HG03196 (cell line): ENCODE results near the gene OR4S1.
"Not testable (repeated sequence)": the region's sequence is repeated elsewhere in the genome, so short reads cannot be mapped to it uniquely, and the experiment has no call there.

Experiments used
- ATAC-seq: cut with Tn5 transposase; IDR thresholded peaks from one replicate; pipeline ENCODE4 v1.9.1; 2021; ENCODE audit not compliant: unreplicated experiment

OR4S1 gene, protein sequence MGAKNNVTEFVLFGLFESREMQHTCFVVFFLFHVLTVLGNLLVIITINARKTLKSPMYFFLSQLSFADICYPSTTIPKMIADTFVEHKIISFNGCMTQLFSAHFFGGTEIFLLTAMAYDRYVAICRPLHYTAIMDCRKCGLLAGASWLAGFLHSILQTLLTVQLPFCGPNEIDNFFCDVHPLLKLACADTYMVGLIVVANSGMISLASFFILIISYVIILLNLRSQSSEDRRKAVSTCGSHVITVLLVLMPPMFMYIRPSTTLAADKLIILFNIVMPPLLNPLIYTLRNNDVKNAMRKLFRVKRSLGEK

GRCh38 chr11:48305923-48306322 lies at the start of gene OR4S1:
Gene OR4S1, plus strand, starts transcription at chr11:48306223. Its CDS starts 0 bp downstream, at chr11:48306223.
- no peak for ATAC-seq

GRCh38 chr11:48261600-48261999 lies 44.4 kb upstream of the OR4S1 start:
- no peak for ATAC-seq

- ATAC-seq: no peak
Observed at GRCh38 chr11:48263423-48263911, 42.6 kb upstream of the OR4S1 start, which contains the start of gene OR4X1. Gene OR4X1, plus strand, starts transcription at chr11:48263861. Its CDS starts 0 bp downstream, at chr11:48263861.

- no peak for ATAC-seq
Observed at GRCh38 chr11:48270621-48271020, 35.4 kb upstream of the OR4S1 start.

DNA sequence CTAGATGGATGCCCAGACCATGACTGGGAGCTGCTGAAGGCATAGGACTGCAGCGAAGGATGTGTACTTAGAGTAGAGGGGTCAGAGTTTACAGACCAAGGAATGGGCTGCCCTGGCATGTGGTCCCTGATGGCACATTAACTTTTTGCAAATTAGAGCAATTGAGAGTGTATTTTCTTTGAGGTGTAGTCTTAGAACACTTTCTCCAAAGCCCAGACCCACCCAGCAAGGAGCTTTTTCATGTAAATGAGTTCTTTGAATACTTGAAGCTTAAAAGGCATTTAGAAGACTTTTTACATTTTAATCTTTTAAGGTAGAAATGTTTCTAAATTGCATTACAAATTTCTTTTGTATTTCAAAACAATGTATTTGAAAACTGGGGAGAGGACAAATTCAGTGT lies 33.4 kb upstream of the OR4S1 start:
- ATAC-seq: no peak

DNA sequence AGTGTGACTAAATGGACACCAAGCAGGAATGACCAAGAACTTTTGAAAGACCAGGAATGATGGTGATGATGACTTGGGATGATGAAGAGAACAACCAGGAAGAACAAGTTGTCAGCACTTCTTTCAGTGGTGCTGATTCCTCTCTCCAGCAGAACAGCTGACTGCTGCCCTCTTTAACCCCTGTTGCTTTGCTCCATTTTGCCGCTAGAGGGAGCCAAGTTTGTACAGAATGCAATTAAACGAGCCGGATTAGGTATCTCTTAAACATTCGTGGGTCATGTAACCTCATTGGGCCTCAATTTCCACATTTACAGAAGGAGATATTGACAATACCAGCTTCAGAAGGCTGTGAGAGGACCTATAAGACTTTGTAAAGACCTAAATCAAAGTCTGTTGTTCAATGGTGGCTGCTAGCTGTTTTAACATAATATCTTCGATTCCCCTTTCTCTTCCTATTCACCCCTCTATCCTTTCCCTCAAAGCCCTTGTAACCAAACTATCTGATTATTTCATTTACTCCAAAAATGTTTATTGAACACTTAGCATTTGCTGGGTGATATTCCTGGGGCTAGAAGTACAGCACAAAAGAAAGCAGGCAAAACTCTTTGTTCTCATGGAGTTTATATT lies 1.9 kb downstream of the OR4S1 start:
- peak; percentile 81 for ATAC-seq

DNA sequence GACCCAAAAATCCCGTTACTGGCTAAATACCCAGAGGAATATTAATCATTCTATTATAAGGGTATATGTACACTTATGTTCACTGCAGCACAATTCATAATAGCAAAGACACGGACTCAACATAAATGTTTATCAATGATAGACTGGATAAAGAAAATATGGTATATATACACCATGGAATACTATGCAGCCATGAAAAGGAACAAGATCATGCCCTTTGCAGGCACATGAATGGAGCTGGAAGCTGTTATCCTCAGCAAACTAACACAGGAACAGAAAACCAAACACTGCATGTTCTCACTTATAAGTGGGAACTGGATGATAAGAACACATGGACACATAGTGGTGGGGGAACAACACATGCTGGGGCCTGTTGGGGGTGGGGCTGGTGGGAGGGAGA lies 7.6 kb downstream of the OR4S1 start:
- not testable (repeated sequence) for ATAC-seq

- not testable (repeated sequence) for ATAC-seq
Observed at GRCh38 chr11:48319813-48320212, 13.8 kb downstream of the OR4S1 start.

DNA sequence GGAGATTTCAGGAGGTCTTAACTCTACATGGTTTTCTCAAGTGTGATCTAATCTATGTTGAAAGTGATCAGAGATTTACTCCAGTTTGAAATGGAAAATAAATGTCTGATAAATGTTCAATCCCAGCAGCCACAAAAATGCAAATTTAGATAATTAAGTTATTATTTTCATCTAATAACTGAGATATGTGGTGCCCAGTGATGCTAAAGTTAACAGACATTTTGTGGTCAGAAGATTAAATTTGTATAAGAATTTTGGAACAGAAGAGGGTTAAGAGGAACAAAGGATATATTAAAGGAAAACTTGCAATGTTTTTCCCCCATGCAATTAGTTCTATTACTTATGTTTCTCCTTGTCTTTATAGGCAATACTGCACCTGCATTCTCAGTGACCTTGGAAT lies 18.6 kb downstream of the OR4S1 start, which contains the start of gene OR4C3:
Gene OR4C3, plus strand, starts transcription at position 301 of the 400 bp plus-strand sequence. CDS start 102 bp downstream, outside the sequence.
- not testable (repeated sequence) for ATAC-seq

GRCh38 chr11:48341466-48341865 lies 35.4 kb downstream of the OR4S1 start:
- ATAC-seq: no peak

DNA sequence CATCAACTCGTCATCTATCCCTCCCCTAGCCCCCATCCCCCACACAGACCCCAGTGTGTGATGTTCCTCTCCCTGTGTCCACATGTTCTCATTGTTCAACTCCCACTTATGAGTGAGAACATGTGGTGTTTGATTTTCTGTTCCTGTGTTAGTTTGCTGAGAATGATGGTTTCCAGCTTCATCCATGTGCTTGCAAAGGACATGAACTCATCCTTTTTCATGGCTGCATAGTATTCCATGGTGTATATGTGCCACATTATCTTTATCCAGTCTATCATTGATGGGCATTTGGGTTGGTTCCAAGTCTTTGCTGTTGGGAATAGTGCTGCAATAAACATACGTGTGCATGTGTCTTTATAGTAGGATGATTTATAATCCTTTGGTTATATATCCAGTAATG lies 36.5 kb downstream of the OR4S1 start:
- ATAC-seq: not testable (repeated sequence)

GRCh38 chr11:48346286-48346685 lies 40.3 kb downstream of the OR4S1 start:
- not testable (repeated sequence) for ATAC-seq

DNA sequence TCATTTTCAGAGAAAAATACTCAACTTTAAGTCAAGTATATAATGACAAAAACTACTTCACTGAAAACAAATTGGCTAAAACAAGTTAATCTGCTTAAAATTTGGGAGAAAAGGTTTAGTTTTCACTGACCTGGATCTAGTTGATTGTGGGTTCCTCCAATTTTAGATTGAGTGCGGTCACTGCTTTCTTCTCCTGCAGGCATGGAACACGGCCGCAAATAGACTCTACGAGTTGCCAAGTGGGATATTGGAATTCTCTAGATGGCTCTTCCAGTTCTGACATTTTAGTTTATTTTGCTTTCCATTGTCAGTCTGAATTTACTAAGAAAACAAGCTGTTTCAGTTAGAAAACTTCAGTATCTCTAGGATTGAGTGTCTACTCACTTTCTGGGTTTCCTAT lies 48.0 kb downstream of the OR4S1 start:
- ATAC-seq: no peak

DNA sequence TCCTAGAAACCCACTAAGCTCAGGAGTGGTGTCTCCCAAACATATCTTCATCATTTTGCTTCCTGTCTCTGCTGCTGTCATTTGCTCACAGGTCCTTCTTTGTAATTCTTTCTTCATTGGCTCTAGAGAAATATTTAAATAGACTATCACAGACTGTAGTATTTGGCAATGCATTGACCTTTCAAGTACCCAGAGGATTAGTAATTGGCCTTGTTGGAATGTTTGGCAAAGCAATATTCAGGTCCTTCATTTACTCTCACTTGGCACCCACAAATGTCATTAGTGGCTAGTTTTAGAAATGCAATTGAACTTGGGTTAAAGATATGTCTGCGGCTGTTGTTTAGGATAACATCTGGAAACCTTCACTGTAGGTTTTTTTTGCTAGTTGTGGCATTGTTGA lies 48.7 kb downstream of the OR4S1 start:
- ATAC-seq: no peak
